ENCODE results near the gene ABHD8. TPM values are rescaled to one million over a fixed set of nuclear protein-coding genes. Genes with fewer than 3 reads are reported as not detected.

Gene ABHD8
- total and polyA plus RNA-seq, 2 of the 13 experiments (the other 11 are each of a cell fraction or from before 2014, with no cell fraction given), result 6.3 to 7.2 TPM

GRCh38 chr19:17330262-17331044, 27.2 kb upstream of the ABHD8 start (continued):
- TF ChIP-seq ZNF557 (CRISPR knock-in tag; IDR thresholded peaks at IDR 0.05), result no peak
- no peak for TF ChIP-seq MXD3 (CRISPR knock-in tag; IDR thresholded peaks at IDR 0.05)
- TF ChIP-seq, protein P1, sequence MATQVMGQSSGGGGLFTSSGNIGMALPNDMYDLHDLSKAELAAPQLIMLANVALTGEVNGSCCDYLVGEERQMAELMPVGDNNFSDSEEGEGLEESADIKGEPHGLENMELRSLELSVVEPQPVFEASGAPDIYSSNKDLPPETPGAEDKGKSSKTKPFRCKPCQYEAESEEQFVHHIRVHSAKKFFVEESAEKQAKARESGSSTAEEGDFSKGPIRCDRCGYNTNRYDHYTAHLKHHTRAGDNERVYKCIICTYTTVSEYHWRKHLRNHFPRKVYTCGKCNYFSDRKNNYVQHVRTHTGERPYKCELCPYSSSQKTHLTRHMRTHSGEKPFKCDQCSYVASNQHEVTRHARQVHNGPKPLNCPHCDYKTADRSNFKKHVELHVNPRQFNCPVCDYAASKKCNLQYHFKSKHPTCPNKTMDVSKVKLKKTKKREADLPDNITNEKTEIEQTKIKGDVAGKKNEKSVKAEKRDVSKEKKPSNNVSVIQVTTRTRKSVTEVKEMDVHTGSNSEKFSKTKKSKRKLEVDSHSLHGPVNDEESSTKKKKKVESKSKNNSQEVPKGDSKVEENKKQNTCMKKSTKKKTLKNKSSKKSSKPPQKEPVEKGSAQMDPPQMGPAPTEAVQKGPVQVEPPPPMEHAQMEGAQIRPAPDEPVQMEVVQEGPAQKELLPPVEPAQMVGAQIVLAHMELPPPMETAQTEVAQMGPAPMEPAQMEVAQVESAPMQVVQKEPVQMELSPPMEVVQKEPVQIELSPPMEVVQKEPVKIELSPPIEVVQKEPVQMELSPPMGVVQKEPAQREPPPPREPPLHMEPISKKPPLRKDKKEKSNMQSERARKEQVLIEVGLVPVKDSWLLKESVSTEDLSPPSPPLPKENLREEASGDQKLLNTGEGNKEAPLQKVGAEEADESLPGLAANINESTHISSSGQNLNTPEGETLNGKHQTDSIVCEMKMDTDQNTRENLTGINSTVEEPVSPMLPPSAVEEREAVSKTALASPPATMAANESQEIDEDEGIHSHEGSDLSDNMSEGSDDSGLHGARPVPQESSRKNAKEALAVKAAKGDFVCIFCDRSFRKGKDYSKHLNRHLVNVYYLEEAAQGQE (IDR thresholded peaks at IDR 0.05; ENCODE audit: borderline replicate concordance in 1 of 2, low read depth in 1 of 2, low read length in 2 of 2), result no peak
- TF ChIP-seq ZNF547 (CRISPR knock-in tag; IDR thresholded peaks at IDR 0.05), result no peak
- no peak for TF ChIP-seq MZF1 (CRISPR knock-in tag; IDR thresholded peaks at IDR 0.05; ENCODE audit: borderline replicate concordance)
- no peak for TF ChIP-seq ZBTB2 (CRISPR knock-in tag; IDR thresholded peaks at IDR 0.05; ENCODE audit: low read depth)
- TF ChIP-seq ZNF20 (CRISPR knock-in tag; IDR thresholded peaks at IDR 0.05), result no peak
- no peak for TF ChIP-seq ZSCAN20 (CRISPR knock-in tag; IDR thresholded peaks at IDR 0.05; ENCODE audit: borderline replicate concordance)
- TF ChIP-seq MAFF (IDR thresholded peaks at IDR 0.05; ENCODE audit: low read depth, low read length), result no peak
- TF ChIP-seq FUBP1 (CRISPR knock-in tag; IDR thresholded peaks at IDR 0.05; ENCODE audit: borderline replicate concordance), result no peak
- TF ChIP-seq, protein P2, sequence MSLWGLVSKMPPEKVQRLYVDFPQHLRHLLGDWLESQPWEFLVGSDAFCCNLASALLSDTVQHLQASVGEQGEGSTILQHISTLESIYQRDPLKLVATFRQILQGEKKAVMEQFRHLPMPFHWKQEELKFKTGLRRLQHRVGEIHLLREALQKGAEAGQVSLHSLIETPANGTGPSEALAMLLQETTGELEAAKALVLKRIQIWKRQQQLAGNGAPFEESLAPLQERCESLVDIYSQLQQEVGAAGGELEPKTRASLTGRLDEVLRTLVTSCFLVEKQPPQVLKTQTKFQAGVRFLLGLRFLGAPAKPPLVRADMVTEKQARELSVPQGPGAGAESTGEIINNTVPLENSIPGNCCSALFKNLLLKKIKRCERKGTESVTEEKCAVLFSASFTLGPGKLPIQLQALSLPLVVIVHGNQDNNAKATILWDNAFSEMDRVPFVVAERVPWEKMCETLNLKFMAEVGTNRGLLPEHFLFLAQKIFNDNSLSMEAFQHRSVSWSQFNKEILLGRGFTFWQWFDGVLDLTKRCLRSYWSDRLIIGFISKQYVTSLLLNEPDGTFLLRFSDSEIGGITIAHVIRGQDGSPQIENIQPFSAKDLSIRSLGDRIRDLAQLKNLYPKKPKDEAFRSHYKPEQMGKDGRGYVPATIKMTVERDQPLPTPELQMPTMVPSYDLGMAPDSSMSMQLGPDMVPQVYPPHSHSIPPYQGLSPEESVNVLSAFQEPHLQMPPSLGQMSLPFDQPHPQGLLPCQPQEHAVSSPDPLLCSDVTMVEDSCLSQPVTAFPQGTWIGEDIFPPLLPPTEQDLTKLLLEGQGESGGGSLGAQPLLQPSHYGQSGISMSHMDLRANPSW (CRISPR knock-in tag; IDR thresholded peaks at IDR 0.05; ENCODE audit: borderline replicate concordance), result no peak
- peak; percentile 18; the same call in 1 of the 2 replicates for TF ChIP-seq HNF4A (CRISPR knock-in tag; IDR thresholded peaks at IDR 0.05)
- TF ChIP-seq POGK (CRISPR knock-in tag; conservative IDR thresholded peaks at IDR 0.05), result 0 out of 2 replicates have a peak, but pooled peaks have one; percentile 23
- TF ChIP-seq FOXP1 (IDR thresholded peaks at IDR 0.05), result no peak
- TF ChIP-seq FOXP1 (CRISPR knock-in tag; IDR thresholded peaks at IDR 0.05), result no peak
